ENCODE measurements around the gene RBM23. TPM values are rescaled to one million over a fixed set of nuclear protein-coding genes. Genes with fewer than 3 reads are reported as not detected.
"Not testable (repeated sequence)": the region's sequence is repeated elsewhere in the genome, so short reads cannot be mapped to it uniquely, and the experiment has no call there.

RBM23 gene
- total RNA-seq, 1 experiment from 2014 or later: 105 TPM

GRCh38 chr14:22861651-22862050 lies 57.3 kb downstream of the RBM23 start:
- BruUV-seq (replicated peaks): no TSS peak
- Histone ChIP-seq H3K36me3 (ENCODE audit: insufficient read depth, low read length, poor library complexity, severe bottlenecking) (no peaks in the 10 kb centered on the region), H3K9me3 (ENCODE audit: low read depth, low read length, poor library complexity, severe bottlenecking) (no peaks in the 10 kb centered on the region), H3K4me1 (ENCODE audit: insufficient read depth, low read length, poor library complexity, severe bottlenecking) (peaks cover 11% of the 10 kb centered on the region), H3K27me3 (replicated peaks; ENCODE audit: insufficient read depth, low read depth, low read length, poor library complexity) (no peaks in the 10 kb centered on the region), H3K27ac (ENCODE audit: low read depth, low read length, poor library complexity, severe bottlenecking) (no peak overlapping the region), H3K4me3 (ENCODE audit: low read depth, low read length, poor library complexity, severe bottlenecking) (no peak overlapping the region)
- ChIA-PET CTCF (no interaction called here), POLR2A (ENCODE audit: low non-redundant PET) (no interaction called here)
- no peak for DNase-seq (ENCODE audit: low spot score)
- no peak for TF ChIP-seq EZH2 (IDR thresholded peaks at IDR 0.05; ENCODE audit: borderline replicate concordance, low read depth, low read length, poor library complexity, severe bottlenecking)
- TF ChIP-seq, protein P1, sequence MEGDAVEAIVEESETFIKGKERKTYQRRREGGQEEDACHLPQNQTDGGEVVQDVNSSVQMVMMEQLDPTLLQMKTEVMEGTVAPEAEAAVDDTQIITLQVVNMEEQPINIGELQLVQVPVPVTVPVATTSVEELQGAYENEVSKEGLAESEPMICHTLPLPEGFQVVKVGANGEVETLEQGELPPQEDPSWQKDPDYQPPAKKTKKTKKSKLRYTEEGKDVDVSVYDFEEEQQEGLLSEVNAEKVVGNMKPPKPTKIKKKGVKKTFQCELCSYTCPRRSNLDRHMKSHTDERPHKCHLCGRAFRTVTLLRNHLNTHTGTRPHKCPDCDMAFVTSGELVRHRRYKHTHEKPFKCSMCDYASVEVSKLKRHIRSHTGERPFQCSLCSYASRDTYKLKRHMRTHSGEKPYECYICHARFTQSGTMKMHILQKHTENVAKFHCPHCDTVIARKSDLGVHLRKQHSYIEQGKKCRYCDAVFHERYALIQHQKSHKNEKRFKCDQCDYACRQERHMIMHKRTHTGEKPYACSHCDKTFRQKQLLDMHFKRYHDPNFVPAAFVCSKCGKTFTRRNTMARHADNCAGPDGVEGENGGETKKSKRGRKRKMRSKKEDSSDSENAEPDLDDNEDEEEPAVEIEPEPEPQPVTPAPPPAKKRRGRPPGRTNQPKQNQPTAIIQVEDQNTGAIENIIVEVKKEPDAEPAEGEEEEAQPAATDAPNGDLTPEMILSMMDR (conservative IDR thresholded peaks at IDR 0.05; ENCODE audit: low read depth, low read length): no peak
- intact Hi-C loops (cut with micrococcal nuclease; ENCODE audit: unreplicated experiment): no loop called here

- H3K27me3 ChIP-seq (replicated peaks; ENCODE audit: insufficient read depth, low read depth, low read length, poor library complexity); intact Hi-C loops (cut with micrococcal nuclease; ENCODE audit: unreplicated experiment); DNase-seq (ENCODE audit: low spot score); H3K27ac ChIP-seq (ENCODE audit: low read depth, low read length, poor library complexity, severe bottlenecking); H3K36me3 ChIP-seq (ENCODE audit: insufficient read depth, low read length, poor library complexity, severe bottlenecking); POLR2A ChIA-PET (ENCODE audit: low non-redundant PET); H3K4me1 ChIP-seq (ENCODE audit: insufficient read depth, low read length, poor library complexity, severe bottlenecking); H3K9me3 ChIP-seq (ENCODE audit: low read depth, low read length, poor library complexity, severe bottlenecking); H3K4me3 ChIP-seq (ENCODE audit: low read depth, low read length, poor library complexity, severe bottlenecking); BruUV-seq (replicated peaks): not testable (repeated sequence)
- CTCF ChIA-PET: interaction anchor here (0.8 kb wide), 1 partner anchor 304 kb away, joined by 10 read pairs; no protein-coding TSS in a partner anchor
Measured at GRCh38 chr14:22860377-22860776, 58.6 kb downstream of the RBM23 start.

DNA sequence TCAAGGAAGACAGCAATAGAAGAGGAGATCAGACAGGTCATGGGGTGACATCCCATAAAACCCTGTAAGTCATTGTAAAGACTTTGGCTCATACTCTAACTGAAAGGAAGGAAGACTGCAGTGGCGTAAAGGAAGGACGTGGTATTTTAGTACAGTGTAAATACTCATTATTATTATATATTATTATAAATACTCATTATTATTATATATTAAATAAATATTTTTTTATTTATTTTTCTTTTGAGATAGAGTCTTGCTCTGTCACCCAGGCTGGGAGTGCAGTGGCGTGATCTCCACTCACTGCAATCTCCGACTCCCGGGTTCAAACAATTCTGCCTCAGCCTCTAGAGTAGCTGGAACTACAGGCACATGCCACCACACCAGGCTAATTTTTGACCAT lies 62.5 kb downstream of the RBM23 start:
- Histone ChIP-seq H3K4me1 (ENCODE audit: insufficient read depth, low read length, poor library complexity, severe bottlenecking) (peaks cover 3% of the 10 kb centered on the region), H3K4me3 (ENCODE audit: low read depth, low read length, poor library complexity, severe bottlenecking) (no peak overlapping the region), H3K27ac (ENCODE audit: low read depth, low read length, poor library complexity, severe bottlenecking) (no peak overlapping the region), H3K9me3 (ENCODE audit: low read depth, low read length, poor library complexity, severe bottlenecking) (no peaks in the 10 kb centered on the region), H3K27me3 (replicated peaks; ENCODE audit: insufficient read depth, low read depth, low read length, poor library complexity) (no peaks in the 10 kb centered on the region), H3K36me3 (ENCODE audit: insufficient read depth, low read length, poor library complexity, severe bottlenecking) (no peaks in the 10 kb centered on the region)
- TF ChIP-seq EZH2 (IDR thresholded peaks at IDR 0.05; ENCODE audit: borderline replicate concordance, low read depth, low read length, poor library complexity, severe bottlenecking): no peak
- TF ChIP-seq, protein P1 (conservative IDR thresholded peaks at IDR 0.05; ENCODE audit: low read depth, low read length): no peak
- CTCF ChIA-PET: no interaction called here
- intact Hi-C loops (cut with micrococcal nuclease; ENCODE audit: unreplicated experiment): loop anchor here (10.0 kb wide), 2 partner anchors 382 to 552 kb away; no protein-coding TSS in a partner anchor
- no TSS peak for BruUV-seq (replicated peaks)
- POLR2A ChIA-PET (ENCODE audit: low non-redundant PET): no interaction called here
- no peak for DNase-seq (ENCODE audit: low spot score)
